NCI-H345 (cell line): ENCODE measurements around the gene CBARP.

Experiments
- DNase-seq: peaks from one replicate; lab custom pipeline; 2025; lab: John Stamatoyannopoulos, UW

CBARP gene

DNA sequence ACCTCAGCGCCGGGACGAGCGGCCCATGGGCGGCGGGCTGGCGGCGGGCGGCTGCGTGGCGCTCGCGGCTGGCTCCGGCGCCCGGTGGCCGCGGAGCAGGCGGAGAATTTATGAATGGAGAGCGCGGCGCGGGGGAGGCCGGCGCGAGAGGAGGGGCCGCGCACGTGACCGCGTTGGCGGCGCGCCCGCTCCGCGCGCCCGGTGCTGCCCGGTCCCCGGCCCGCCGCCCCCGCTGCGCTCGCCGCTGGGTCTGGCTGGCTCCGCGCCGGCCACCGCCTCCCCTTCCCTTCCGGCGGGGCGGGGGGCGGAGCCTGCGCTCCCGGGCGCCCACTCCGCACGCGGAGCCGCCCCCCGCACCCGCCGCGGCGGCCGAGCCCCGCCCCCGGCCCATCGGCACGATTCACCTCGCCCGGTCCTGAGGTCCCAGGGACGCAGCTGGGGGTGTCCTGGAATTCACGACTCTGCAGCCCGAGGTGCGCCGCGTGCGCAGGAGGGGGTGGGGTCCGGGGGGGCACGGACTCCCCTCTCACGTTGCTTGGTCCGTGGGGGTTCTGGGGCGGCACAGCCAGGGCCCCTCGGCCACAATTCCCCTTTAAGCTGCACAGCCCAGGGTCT lies at the start of gene CBARP:
CBARP (minus strand) TSS at position 252 of the 615 bp plus-strand sequence. CDS start 1,905 bp downstream, outside the sequence.
- DNase-seq, result peak; percentile 66

- DNase-seq, result no peak
Measured at GRCh38 chr19:1286487-1287353, 48.9 kb upstream of the CBARP start.

DNA sequence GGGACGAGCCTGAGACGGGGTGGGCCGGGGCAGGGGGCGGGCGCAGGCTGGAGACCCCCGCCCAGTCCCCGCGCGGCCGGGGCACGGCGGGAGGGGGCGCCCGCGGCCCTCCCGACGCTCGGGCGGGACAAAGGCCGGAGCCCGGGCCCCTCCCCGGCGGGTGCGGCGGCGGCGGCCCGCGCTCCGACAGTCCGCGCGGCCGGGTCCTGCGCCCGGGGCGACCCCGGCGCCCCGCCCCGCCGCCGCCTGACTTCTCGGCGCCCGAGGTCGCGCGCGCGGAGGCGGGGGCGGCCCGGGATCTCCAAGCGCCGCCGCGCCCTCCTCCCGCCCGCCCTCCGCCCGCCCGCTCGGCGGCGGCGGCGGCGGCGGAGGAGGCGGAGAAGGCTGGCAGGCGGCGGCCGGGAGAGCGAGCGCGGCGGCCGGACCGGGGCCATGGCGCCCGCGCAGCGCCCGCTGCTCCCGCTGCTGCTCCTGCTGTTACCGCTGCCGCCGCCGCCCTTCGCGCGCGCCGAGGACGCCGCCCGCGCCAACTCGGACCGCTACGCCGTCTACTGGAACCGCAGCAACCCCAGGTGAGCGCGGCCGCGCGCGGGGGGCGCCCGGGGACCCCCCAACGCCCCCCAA lies 48.0 kb upstream of the CBARP start, which contains the start of gene EFNA2:
EFNA2 (plus strand) TSS at position 137 of the 624 bp plus-strand sequence; CDS start at position 433, 296 bp downstream.
- no peak for DNase-seq

DNA sequence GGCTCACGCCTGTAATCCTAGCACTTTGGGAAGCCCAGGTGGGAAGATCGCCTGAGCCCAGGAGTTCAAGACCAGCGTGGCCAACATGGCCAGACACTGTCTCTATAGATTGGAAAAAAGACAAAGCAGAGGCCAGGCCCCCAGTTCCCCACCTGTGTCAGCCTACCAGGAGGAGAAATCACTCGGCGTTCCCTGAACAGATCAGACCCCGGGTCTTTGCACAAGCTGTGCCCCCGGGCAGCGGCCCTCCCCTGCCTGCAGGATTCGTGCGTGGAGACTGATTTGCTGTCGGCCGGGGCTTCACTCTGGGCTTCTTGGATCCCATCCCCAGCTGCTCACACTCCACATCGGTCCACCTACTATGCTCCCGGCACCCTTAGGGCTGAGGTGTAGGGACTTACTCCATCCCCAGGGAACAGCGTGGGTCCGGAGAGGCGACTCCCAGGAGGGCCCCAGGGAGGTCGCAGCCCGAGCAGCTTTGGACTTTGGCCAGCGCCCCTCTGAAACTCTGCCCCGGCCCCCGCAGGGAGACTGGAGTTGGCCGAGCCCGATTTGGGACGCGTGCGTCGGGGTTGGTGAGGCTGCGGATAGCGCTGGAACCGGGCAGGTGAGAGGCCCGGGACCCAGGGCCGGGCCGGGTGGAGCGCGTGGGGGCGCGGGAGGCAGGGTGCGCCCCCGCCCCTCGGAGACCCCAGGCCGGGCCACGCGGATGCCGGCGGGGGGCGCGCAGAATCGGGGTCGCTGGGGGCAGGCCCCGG lies 47.4 kb upstream of the CBARP start:
- no peak for DNase-seq

DNA sequence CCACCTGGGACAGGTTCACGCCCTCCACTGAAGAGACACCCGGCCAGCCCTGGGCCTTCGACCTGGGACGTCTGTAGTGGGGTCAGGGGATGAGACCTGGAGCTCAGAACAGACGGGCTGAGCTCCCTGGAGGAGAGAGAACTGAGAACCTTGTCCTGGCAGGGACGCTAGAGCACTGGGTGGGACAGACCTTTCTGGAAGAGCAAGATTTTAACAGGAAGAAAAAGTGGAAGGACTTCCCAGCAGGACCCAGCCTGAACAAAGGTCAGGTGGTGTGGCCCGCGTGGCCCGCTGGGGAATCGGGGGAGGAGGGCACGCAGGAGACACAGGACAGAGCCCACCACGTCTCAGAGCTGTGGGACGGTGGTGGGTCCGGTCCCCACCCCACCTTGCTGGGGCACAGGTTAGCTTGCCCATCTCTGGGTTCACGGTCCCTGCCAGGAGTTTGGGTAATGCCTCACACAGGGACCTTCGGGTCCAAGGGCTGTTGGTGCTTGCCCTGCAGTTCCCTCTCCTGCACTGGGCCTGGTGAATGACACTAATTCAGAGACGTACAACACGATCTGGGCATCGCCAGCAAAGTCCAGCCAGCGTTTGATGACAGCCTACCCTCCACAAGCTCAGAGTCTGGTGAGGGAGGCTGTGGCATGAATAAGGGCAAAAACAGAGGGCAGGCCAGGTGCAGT lies 46.6 kb upstream of the CBARP start:
- no peak for DNase-seq

DNA sequence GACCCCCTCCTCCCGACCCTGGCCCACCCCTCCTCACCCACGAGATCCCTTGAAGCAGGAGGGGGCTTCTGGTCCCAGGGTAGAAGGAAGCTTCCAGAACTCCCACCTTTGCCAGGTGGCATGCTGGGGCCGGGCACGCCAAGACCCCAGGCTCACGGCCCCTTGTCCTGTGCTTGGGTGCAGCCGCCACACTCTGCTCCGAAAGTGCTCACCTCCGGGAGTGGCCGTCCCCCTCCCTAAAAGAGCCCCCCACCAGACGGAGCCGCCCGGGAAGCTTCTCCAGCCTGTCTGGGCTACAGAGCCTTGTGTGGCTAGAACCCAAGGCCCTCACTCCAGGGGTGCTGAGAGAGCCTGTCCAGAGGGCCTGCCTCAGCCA lies 46.1 kb upstream of the CBARP start:
- no peak for DNase-seq

DNA sequence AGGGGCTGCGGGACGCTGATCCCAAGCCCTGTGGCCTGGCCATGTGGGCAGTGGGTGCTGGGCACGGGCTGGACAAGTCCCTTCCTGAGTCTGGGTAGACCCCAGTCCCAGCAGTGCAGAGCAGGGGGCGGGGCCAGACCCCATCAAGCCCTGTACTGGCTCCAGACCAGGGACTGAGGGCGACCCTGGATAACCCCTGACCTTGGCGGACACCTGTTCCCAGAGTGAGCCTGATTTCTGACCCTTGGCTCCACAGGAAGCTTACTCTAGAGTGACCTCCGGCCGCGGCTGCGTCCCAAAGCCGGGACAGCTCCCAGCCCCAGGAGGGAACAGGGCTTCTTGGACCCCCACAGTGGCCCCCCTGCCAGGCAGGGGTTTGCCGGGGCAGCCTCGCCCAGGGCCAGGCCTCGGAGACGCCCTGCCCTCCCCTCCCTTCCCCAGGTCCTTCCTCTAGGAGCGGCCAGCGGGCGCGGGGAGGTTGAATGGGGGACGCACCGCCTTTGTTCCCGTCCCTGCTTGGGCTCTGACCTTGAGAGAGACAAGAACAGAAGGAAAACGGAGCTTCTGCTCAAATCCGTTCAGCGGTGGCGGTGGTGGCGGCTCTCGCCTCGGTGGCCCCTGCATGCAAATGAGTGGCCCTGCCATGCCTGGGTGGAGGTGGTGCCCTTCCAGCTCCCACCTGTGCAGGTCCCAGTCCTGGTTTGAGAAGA lies 45.6 kb upstream of the CBARP start:
- no peak for DNase-seq

DNA sequence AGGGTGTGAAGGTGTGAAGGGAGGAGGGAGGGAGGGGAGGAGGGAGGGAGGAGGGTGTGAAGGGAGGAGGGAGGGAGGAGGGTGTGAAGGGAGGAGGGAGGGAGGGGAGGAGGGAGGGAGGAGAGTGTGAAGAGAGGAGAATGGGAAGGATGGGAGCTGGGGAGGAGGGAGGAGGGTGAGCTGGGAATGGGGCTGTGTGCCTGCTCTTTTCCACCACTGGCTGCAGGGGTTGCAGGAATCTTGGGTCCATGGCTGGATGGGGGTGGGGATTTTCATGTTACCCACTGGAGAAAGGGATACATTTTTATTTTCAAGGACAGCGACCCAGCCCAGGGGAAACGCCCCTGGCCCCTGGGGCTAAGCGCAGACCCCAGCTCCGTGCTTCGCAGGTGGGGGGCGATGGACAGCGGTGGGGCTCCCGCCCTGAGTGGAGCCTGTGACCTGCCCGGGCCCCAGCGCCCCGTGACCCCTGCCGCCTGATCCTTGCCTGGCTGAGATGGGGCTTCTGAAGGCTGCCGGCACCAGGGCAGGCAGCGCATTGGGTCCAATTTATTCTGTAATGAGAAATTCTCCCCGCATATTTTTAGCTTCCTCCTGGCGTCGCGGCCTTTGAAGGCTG lies 44.9 kb upstream of the CBARP start:
- no peak for DNase-seq

DNA sequence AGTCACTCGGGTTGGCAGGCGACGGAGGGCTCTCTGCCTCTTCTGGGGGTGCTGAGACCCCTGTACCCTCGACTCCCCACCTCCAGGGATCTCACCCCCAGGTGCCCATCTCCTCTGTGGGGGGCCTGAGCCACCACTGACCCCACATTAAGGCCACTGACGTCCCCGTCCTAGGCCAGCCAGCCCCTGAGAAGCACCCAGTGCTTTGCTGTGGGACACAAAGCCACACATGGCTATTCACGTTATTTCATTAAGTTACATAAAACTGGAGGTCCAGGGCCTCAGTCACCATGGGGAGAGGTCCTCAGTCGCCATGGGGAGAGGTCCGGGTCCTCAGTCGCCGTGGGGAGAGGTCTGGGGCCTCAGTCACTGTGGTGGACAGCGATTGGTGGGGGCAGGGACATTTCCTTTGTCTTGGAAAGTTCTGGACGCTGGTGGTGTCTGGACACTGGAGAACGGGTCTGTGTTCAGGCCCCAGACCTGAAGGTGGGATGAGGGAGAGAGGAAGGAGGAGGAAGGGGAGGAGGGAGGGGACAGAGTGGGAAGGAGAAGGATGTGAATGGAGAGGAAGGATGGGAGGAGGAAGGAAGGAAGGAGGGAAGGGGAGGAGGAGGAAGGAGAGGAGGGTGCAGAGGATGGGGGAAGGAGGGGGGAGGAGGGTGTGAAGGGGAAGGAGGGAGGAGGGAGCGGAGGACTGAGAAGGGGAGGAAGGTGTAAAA lies 43.9 kb upstream of the CBARP start:
- no peak for DNase-seq

DNA sequence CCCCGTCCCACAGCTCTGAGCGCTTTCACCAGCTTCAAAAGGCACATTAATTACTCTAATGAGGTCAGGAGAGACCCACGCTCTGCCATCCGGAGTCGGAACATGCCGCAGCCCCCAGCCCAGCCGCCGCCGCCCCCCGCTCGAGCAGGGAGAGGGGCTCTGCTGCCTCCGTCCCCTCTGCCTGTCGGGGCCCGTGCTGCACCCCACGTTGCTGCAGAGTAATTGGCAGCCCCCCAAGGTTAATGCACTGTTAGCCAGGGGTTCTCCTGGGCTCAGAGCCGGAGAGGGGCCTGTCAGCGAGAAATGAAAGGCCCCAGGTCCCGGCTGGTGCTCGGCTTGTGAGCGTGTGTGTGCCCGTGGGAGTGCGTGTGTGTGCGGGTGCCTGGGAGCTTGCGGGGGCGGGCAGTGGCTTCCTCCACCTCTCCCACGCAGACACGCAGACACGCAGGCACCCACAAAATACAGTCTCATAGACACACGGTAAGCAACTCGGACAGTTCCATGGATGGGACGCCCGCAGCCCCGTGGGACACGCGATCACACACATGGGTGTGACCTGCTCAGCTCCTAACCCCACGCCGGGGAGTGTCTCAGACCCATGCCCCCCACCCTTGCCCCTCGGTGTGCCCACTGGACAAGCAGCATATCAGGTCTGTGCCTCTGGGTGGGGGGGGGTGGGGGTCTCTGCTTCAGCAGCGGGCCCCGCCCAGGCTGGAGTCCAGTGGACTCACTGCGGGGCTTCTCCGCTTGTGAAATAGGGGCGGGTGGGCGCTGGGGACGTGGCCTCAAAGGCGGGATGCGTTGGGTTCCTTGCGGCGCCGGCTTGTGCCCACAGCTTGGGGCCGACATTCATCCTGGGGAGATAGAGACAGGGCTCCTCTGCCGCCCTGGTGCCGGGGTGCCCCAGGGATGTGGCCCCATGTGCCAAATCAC lies 43.1 kb upstream of the CBARP start:
- DNase-seq, result no peak

- DNase-seq, result peak; percentile 68
Measured at GRCh38 chr19:1279782-1280341, 42.1 kb upstream of the CBARP start.

DNA sequence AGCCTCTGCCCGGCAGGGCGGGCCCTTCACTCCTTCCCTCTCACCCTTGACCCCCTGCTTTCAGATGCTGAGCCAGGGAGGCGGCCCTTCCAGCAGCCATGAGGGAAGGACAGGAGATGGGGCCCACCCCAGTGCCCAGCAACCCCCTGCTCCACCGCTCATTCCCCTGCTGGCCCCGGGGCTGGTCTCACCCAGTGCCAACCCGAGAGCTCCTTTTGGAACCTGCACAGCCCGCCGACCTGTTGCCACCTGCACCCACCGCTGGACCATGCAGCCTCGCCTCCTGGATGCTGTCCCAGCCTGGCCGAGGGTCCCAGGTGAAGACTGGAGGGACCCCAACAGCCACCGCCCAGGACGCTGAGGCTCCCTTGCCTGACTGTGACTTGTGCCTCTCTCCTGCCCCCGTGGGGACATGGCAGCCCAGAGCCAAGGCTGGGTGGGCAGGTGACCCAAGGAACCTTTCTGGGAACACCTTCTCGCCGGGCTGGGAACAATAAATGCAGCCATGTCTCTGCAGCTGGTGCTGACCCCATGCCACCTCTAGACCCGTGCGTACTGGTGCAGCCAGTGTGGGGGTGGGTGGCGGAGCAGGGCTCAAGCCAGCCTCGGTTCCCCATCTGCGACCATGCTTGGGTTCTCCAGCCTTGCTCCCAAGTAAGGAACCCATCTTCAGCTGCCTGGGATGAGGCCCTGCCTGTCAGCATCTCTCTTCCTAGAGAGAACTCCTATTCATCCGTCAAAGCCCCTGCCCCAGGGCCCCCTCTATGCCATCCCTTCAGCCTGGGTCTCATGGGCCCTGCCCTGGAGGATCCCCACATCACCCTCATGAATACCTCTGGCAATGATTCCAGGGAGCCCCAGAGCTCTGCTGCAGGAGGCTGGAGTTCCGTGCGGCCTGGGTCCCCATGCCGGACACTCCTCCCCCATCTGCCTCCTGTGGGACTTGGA lies 41.2 kb upstream of the CBARP start:
- no peak for DNase-seq

- no peak for DNase-seq
Measured at GRCh38 chr19:1278074-1278473, 40.3 kb upstream of the CBARP start.

- DNase-seq, result no peak
Measured at GRCh38 chr19:1277061-1277460, 39.3 kb upstream of the CBARP start.

GRCh38 chr19:1276628-1277022 lies 38.8 kb upstream of the CBARP start:
- DNase-seq, result no peak

DNA sequence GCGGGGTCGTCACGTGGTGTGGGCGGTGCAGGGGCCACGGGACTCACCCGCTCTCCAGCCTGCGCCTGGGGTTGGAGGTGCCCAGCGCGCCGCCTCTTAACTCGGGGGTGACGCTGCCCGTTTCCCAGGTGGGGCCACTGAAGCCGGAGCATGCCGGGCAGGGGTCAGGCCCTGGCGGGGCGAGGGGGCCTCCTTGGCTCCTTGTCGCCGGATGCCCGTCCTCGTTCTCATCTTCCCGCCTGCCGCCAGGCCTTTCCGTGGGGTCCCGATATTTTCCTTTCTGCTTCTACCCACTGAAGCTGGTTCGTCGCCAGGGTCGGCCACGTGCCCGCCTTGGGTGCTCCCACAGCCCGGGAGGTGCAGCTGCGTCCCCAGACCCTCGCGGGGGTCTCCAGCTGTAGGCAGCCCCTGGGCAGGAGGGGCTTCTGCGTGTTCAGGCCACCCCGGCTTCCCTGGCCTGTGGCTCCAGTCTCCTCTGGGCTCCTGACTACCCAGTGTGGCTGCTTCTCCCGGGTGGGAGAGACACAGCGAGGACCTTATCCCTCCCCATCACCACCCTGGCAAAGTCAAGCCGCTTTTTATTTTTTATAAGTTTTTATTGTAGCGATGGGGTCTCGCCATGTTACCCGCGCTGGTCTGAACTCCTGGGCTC lies 38.3 kb upstream of the CBARP start:
- DNase-seq, result no peak
